SHP77 treated with DMSO at 0.1 percent for 48 hours (cell line): ENCODE results near the gene RAB31.

Experiments
- DNase-seq: peaks from one replicate; lab custom pipeline; 2025; lab: John Stamatoyannopoulos, UW

RAB31 gene

GRCh38 chr18:9691235-9691634 is 16.9 kb upstream of the RAB31 start:
- DNase-seq = no peak

GRCh38 chr18:9694174-9694573 is 13.9 kb upstream of the RAB31 start:
- DNase-seq = no peak

- DNase-seq = no peak
These were observed 13.1 kb upstream of the RAB31 start for GRCh38 chr18:9694952-9695495.

GRCh38 chr18:9695605-9696004 is 12.5 kb upstream of the RAB31 start:
- DNase-seq = no peak

GRCh38 chr18:9696112-9696511 is 12.0 kb upstream of the RAB31 start:
- DNase-seq = no peak

GRCh38 chr18:9696701-9697100 is 11.4 kb upstream of the RAB31 start:
- no peak for DNase-seq

- no peak for DNase-seq
These were observed 11.0 kb upstream of the RAB31 start for GRCh38 chr18:9697121-9697520.

- DNase-seq = no peak
These were observed 9.6 kb upstream of the RAB31 start for GRCh38 chr18:9698497-9698896.

GRCh38 chr18:9700261-9700796 is 7.8 kb upstream of the RAB31 start:
- DNase-seq = no peak

- DNase-seq = no peak
These were observed 6.3 kb upstream of the RAB31 start for GRCh38 chr18:9701609-9702349.

GRCh38 chr18:9704233-9705118 is 3.6 kb upstream of the RAB31 start:
- DNase-seq = no peak

GRCh38 chr18:9705183-9705829 is 2.8 kb upstream of the RAB31 start:
- no peak for DNase-seq

GRCh38 chr18:9706081-9706935 is 1.8 kb upstream of the RAB31 start:
- no peak for DNase-seq

GRCh38 chr18:9707381-9708056 is 582 bp upstream of the RAB31 start:
- no peak for DNase-seq

GRCh38 chr18:9708434-9709303 is 568 bp downstream of the RAB31 start:
- DNase-seq = no peak

GRCh38 chr18:9709304-9709877 is 1.3 kb downstream of the RAB31 start:
- no peak for DNase-seq

- no peak for DNase-seq
These were observed 1.9 kb downstream of the RAB31 start for GRCh38 chr18:9710037-9710436.

- no peak for DNase-seq
These were observed 3.4 kb downstream of the RAB31 start for GRCh38 chr18:9711361-9712129.
